ES-I3 (cell line): ENCODE results near the gene HOXB2.

Source experiments
- H3K36me3 ChIP-seq: 2 replicates; pipeline ENCODE4 v1.6.1; 2013; ENCODE audit warnings: mild to moderate bottlenecking, low read length, control low read depth, moderate library complexity; ENCODE audit not compliant: insufficient read depth
- H3K4me1 ChIP-seq: 2 replicates; pipeline ENCODE4 v1.6.1; 2013; ENCODE audit warnings: mild to moderate bottlenecking, control low read depth, low read length; ENCODE audit not compliant: insufficient read depth
- H3K9ac ChIP-seq: 2 replicates; pipeline ENCODE4 v1.6.1; 2013; ENCODE audit warnings: low read depth, mild to moderate bottlenecking, low read length, moderate library complexity
- H3K9me3 ChIP-seq: 2 replicates; pipeline ENCODE4 v1.6.1; 2013; ENCODE audit warnings: mild to moderate bottlenecking, low read length, moderate library complexity; ENCODE audit not compliant: control insufficient read depth, insufficient read depth

Gene HOXB2

DNA sequence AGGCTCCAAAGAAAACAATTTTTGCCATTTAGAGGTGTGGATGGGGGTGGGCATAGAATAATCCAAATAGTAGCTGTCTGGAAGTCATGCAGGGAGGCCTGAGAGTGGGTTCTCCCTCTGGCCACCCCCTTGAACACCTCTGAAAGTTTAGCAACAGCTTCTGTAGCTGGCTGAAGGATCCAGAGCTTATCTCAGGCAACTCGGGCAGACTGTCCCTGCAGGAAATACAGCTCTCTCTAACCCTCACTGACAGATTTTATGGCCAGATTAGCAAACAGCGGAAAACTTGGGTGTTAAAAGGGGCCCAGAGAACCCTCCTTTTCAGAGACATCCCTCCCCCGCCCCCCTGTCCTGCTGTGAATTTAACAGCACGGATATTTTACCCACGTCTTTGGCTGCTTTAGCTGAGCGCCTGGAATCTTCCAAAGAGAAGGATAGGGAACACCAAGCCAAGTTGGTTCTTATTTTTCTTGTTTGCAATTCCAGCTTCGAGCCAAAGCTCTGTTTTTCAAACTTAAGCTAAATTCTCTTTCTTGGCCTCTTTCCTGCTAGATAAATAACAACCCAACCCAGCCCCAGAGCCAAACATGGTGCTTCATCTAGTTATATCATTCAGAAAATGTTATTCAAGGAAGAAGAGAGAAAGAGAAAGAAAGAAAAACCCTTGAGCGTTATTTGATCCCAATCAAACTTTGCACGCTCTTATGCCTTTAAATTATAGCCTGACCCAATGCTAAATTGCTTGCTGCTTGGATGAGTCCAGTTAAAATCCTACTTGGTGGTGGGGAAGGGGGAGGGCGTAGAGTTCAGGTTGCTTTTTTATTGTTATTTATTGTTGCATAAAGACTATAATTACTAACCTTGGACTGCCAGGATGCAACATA is 2.3 kb upstream of the HOXB2 start:
- Histone ChIP-seq H3K36me3 (no peaks in the 10 kb centered on the region), H3K9ac (peak overlapping the region; percentile 32; the same call in 1 of the 2 replicates), H3K9me3 (no peaks in the 10 kb centered on the region), H3K4me1 (peaks cover 49% of the 10 kb centered on the region)

DNA sequence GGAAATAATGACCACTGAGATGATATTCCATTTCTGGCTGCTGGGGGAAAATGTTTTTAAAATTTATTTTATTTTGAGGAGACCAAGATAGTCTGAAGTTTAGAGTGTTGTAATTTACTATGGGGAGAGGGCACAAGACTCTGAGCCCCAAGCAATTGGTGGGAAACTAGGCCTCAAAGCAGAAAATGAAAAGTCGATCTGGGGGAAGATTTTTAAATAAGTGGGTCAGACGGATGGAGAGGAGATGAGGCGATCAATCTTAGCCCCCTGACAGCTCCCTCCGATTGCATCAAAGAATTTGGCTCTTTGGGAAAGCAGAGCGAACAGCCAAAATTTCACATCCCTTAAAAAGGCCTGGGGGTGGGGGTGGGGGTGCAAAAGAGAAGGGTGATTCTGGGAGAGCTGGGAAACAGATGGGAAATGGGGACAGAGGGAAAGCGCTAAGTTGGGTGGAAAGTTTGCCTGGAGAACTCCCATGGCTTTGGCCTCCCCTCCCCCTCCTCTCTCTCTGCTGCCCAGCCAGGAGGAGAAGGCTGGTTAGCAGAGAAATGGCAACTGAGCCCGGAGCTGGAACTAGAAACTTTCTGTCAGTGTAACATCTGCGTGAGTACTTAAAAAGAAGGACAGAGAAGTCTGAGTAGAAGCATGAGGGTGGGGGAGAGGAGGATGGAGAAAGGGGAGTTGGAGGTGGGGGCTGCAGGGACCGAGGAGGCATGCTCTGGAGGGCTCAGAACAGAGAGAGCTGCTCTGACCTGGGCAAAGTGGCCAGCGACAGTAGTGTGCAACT is 1.4 kb upstream of the HOXB2 start:
- Histone ChIP-seq H3K9me3 (no peaks in the 10 kb centered on the region), H3K36me3 (no peaks in the 10 kb centered on the region), H3K9ac (peak overlapping the region; percentile 32; the same call in 1 of the 2 replicates), H3K4me1 (peaks cover 49% of the 10 kb centered on the region)

GRCh38 chr17:48545539-48545938 is 630 bp upstream of the HOXB2 start:
- H3K36me3 ChIP-seq = no peaks in the 10 kb centered on the region
- H3K9ac ChIP-seq = peak overlapping the region; percentile 63; the same call in 1 of the 2 replicates
- H3K4me1 ChIP-seq = peaks cover 49% of the 10 kb centered on the region

DNA sequence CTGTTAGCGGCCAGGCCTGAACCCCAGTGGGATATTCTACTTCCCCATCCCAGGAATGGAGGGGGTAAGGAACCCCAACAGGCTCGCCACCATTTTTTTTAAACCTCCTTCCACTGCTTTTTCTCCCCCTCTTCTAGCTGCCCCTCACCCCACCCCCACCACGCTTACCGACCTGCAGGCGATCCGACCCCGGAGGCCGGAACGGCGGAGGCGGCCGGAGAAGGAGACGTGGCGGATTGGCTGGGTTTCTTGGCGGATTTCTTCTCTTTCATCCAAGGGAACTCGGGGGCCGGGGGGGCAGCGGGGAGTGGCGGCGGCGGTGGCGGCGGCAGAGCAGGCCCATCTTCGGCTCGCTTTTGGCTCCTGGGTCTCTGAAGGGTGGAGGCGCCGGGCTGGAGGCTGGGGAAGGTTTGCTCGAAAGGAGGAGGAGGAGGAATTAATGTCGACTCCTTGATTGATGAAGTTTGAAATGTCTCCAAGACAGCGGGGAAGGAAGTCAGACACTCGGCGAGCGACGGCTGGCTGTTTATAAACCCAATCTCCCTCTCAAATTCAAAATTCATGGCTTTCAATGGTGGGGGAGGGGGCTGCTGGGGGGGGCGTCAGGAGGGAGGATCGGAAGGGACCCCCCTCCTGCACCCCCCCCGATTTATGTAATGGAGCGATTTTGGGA is 424 bp downstream of the HOXB2 start:
- Histone ChIP-seq H3K9ac (peak overlapping the region; percentile 63; the same call in 1 of the 2 replicates), H3K9me3 (no peaks in the 10 kb centered on the region), H3K36me3 (no peaks in the 10 kb centered on the region), H3K4me1 (peaks cover 50% of the 10 kb centered on the region)

More at GRCh38 chr17:48545539-48545938, 630 bp upstream of the HOXB2 start:
- H3K9me3 ChIP-seq = no peaks in the 10 kb centered on the region

DNA sequence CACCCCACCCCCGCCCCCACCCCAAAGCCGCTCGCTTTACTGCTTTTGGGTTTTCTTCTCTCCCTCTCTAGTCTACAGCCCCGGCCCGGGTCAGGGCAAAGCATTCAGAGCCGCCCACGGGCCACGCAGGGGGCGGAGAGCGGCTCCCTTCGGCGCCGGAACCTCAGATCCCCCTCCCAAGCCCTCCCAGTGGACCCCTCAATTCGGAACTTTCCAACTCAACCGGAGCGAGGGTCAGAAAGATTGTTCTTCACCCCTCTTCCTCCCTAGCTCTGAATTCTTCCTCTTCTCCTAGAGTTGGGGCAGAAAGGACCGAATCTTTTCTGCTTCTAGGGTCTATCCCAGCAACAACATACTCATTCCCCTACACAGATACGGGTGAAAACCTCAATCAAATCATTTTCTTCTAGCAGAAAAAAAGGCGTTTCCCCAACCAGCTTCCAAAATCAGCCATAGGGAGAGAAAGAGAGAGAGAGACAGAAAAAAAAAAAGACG is 1.0 kb downstream of the HOXB2 start:
- Histone ChIP-seq H3K9ac (peak overlapping the region; percentile 63; the same call in 1 of the 2 replicates), H3K9me3 (no peaks in the 10 kb centered on the region), H3K36me3 (no peaks in the 10 kb centered on the region), H3K4me1 (peaks cover 45% of the 10 kb centered on the region)

DNA sequence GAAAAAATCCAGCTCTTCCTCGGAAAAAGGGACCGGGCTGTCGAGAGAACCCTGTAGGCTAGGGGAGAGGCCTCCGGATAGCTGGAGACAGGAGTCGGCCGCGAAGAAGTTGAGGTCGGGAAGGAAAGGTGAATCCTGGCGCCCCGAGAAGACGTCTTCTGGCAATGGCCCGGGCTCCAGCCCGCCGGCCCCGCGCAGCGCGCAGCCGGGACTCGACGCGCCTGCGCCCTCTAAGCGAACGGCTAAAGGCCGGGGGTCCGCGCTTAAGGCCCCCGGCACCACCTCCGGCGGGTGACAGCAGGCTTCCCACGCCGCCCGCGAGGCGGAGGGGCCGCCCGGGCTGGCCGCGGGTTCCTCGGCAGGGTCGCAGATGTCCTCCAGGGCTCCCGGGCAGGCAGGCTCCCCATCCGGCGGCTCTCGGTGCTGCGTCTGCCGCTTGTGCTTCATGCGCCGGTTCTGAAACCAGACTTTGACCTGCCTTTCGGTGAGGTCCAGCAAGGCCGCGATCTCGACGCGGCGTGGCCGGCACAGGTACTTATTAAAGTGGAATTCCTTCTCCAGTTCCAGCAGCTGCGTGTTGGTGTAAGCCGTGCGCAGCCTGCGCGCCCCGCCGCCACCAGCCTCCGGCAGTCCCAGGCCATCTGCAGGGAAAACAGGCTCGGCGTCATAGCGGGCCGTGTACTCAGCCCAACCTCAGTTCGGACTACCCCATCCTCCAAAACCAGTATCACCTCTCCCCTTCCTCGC is 1.6 kb downstream of the HOXB2 start:
- Histone ChIP-seq H3K9me3 (no peaks in the 10 kb centered on the region), H3K9ac (peak overlapping the region; percentile 63), H3K4me1 (peaks cover 39% of the 10 kb centered on the region), H3K36me3 (no peaks in the 10 kb centered on the region)

DNA sequence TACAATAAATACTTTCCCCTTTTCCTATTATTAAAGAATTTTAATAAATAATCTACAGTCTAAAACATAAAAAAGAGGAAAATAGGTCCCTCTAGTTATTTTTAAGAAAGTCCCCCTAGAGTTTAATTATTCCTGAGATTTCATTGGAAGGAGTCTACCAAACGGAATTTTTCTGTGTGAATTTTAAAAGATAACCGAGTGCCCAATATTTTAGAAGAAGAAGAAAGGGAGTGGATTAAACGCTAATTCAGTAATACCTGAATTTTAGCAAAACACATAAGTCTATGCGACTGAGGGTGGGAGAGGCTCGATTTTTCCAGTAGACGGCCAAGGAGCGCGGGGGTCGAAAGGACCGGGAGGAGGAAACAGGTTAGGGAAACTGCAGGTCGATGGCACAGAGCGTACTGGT is 2.2 kb downstream of the HOXB2 start:
- peak overlapping the region; percentile 63 for H3K9ac ChIP-seq
- H3K9me3 ChIP-seq = no peaks in the 10 kb centered on the region
- H3K4me1 ChIP-seq = peaks cover 35% of the 10 kb centered on the region
- no peaks in the 10 kb centered on the region for H3K36me3 ChIP-seq

- H3K4me1 ChIP-seq = peaks cover 33% of the 10 kb centered on the region
- H3K9me3 ChIP-seq = no peaks in the 10 kb centered on the region
- peak overlapping the region; percentile 63 for H3K9ac ChIP-seq
- no peaks in the 10 kb centered on the region for H3K36me3 ChIP-seq
Observed at GRCh38 chr17:48542114-48542656, 2.7 kb downstream of the HOXB2 start.

GRCh38 chr17:48541577-48542113 is 3.3 kb downstream of the HOXB2 start:
- no peaks in the 10 kb centered on the region for H3K9me3 ChIP-seq
- H3K36me3 ChIP-seq = no peaks in the 10 kb centered on the region
- H3K4me1 ChIP-seq = peaks cover 28% of the 10 kb centered on the region
- H3K9ac ChIP-seq = peak overlapping the region; percentile 63

GRCh38 chr17:48541036-48541576 is 3.8 kb downstream of the HOXB2 start:
- peaks cover 23% of the 10 kb centered on the region for H3K4me1 ChIP-seq
- no peaks in the 10 kb centered on the region for H3K36me3 ChIP-seq
- H3K9ac ChIP-seq = peak overlapping the region; percentile 63; the same call in 1 of the 2 replicates
- no peaks in the 10 kb centered on the region for H3K9me3 ChIP-seq

GRCh38 chr17:48540213-48540612 is 4.7 kb downstream of the HOXB2 start:
- no peak overlapping the region for H3K9ac ChIP-seq
- peaks cover 14% of the 10 kb centered on the region for H3K4me1 ChIP-seq
- H3K9me3 ChIP-seq = no peaks in the 10 kb centered on the region

GRCh38 chr17:48539177-48539576 is 5.7 kb downstream of the HOXB2 start:
- Histone ChIP-seq H3K9me3 (no peaks in the 10 kb centered on the region), H3K36me3 (no peaks in the 10 kb centered on the region), H3K4me1 (peaks cover 11% of the 10 kb centered on the region), H3K9ac (no peak overlapping the region)

More at GRCh38 chr17:48540213-48540612, 4.7 kb downstream of the HOXB2 start:
- H3K36me3 ChIP-seq = no peaks in the 10 kb centered on the region

DNA sequence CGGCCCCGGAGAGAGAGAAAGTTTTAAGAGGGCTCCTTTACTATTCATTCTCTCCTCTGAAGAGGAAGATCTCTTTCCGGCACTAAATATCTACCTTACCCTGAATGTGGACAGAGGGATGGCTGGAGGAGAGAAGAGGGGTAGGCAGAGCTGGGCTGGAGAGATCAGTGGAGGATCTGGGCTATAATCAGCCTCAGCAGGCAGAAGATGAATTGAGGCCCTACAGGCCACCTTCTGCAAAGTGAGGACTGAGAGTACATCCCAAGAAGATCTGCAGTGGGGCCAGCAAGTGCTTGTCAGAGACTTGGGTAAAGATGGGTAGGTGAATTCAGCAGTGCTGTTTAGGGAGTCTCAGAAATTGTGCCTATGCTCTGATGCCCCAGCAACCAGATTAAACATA is 7.6 kb downstream of the HOXB2 start:
- no peaks in the 10 kb centered on the region for H3K36me3 ChIP-seq
- no peak overlapping the region for H3K9ac ChIP-seq
- no peaks in the 10 kb centered on the region for H3K9me3 ChIP-seq
- peaks cover 15% of the 10 kb centered on the region for H3K4me1 ChIP-seq
